ENCODE measurements around the gene GPRASP1.

Gene GPRASP1

DNA sequence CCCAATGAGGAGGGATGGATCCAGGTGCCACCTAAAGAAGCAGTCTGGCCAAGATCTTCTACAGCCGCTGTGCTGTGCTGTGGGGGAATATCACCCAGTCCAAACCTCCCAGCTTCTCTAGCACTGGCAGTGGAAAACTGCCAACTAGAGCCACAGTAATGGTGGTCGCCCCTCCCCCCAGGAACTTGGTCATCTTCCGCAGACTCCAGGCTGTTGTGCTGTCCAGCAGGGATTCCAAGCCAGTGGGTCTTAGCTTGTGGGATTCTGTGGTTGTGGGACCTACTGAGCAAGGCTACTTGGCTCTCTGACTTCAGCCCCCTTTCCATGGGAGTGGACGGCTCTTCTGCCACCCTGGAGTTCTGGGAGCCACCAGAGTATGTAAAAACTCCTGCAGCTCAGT, 18.2 kb downstream of the GPRASP1 start:
- TF ChIP-seq GATA3 (IDR thresholded peaks at IDR 0.05; ENCODE audit: low read depth, low read length): no peak
- TF ChIP-seq GATA2 (IDR thresholded peaks at IDR 0.05; ENCODE audit: low read depth, low read length): no peak

DNA sequence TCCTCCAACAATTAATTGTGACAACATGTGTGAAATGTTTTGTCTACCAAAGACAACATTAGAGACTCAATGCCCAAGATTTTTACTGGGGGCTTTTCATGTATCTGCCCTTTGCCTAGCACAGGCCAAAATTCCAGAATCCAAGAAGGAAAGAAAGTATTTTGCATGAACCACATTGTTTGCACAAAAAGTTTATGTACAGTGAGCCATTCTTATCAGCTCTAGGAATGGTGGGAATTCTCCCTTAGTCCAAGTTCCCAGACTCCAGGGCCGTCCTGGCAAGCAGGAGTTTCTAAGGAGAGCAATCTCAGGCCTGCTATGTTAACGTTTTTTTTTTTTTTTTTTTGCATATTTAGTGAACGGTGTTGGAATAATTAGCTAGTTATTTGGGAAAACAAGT, 21.6 kb downstream of the GPRASP1 start:
- TF ChIP-seq GATA3 (IDR thresholded peaks at IDR 0.05; ENCODE audit: low read depth, low read length): no peak
- no peak for TF ChIP-seq GATA2 (IDR thresholded peaks at IDR 0.05; ENCODE audit: low read depth, low read length)

- TF ChIP-seq GATA3 (IDR thresholded peaks at IDR 0.05; ENCODE audit: low read depth, low read length) (no peak), GATA2 (IDR thresholded peaks at IDR 0.05; ENCODE audit: low read depth, low read length) (no peak)
Measured at GRCh38 chrX:102684772-102685520, 33.7 kb downstream of the GPRASP1 start.

- TF ChIP-seq GATA3 (IDR thresholded peaks at IDR 0.05; ENCODE audit: low read depth, low read length) (no peak), GATA2 (IDR thresholded peaks at IDR 0.05; ENCODE audit: low read depth, low read length) (no peak)
Measured at GRCh38 chrX:102694749-102695148, 43.5 kb downstream of the GPRASP1 start.

GRCh38 chrX:102696306-102696705, 45.0 kb downstream of the GPRASP1 start:
- TF ChIP-seq GATA3 (IDR thresholded peaks at IDR 0.05; ENCODE audit: low read depth, low read length): no peak
- TF ChIP-seq GATA2 (IDR thresholded peaks at IDR 0.05; ENCODE audit: low read depth, low read length): no peak

DNA sequence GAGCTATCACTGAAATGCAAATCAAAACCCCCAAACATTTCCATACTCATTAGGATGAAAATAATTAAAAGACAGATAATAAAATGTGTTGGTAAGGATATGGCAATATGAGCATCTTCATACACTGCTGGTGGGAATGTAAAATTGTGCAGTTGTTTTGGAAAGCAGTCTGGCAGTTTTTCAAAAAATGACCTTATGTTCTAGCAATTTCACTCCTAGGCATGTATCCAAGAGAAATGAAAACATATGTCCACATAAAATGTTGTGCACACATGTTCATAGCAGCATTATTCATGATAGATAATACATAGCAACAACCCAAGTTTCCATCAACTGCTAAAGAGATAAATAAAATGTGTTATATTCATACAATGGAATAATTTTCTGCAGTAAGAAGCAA, 46.2 kb downstream of the GPRASP1 start:
- no peak for TF ChIP-seq GATA3 (IDR thresholded peaks at IDR 0.05; ENCODE audit: low read depth, low read length)
- no peak for TF ChIP-seq GATA2 (IDR thresholded peaks at IDR 0.05; ENCODE audit: low read depth, low read length)

All from SH-SY5Y (cell line).